HepG2 (cell line): Measurements from ENCODE around the gene COL18A1. TPM values are rescaled to one million over a fixed set of nuclear protein-coding genes. Genes with fewer than 3 reads are reported as not detected.
A peak's percentile ranks its signal among the peaks of the same experiment; 100 is the strongest.

Source experiments
- CENPX ChIP-seq: sonication (generic); formaldehyde crosslinking; IDR thresholded peaks from 2 replicates; pipeline ENCODE4 v1.9.0; 2021; ENCODE audit warnings: mild to moderate bottlenecking, missing genetic modification reagents, moderate library complexity
- HOXA3 ChIP-seq: sonication (generic); formaldehyde crosslinking; IDR thresholded peaks from 2 replicates; pipeline ENCODE4 v1.5.0; 2020; ENCODE audit warnings: missing genetic modification reagents
- MIER2 ChIP-seq: IDR thresholded peaks from 2 replicates; pipeline ENCODE4 v1.6.1; 2016; ENCODE audit warnings: missing biosample characterization, missing genetic modification reagents
- PATZ1 ChIP-seq: sonication (generic); formaldehyde crosslinking; IDR thresholded peaks from 2 replicates; pipeline ENCODE4 v1.4.0; 2020; ENCODE audit warnings: missing genetic modification reagents
- SNRNP70 ChIP-seq: fragments of 200-400 bp; formaldehyde crosslinking; IDR thresholded peaks from 2 replicates; pipeline ENCODE4 v1.6.1; 2017; ENCODE audit warnings: mild to moderate bottlenecking, low read depth, low read length, moderate library complexity
- UBTF ChIP-seq: sonication (generic); formaldehyde crosslinking; IDR thresholded peaks from 2 replicates; pipeline ENCODE4 v1.4.0; 2020; ENCODE audit warnings: mild to moderate bottlenecking, missing genetic modification reagents
- YEATS4 ChIP-seq: sonication (generic); formaldehyde crosslinking; IDR thresholded peaks from 2 replicates; pipeline ENCODE4 v1.4.0; 2020; ENCODE audit warnings: missing genetic modification reagents, borderline replicate concordance
- ZBTB37 ChIP-seq: sonication (generic); formaldehyde crosslinking; IDR thresholded peaks from 2 replicates; pipeline ENCODE4 v1.4.0; 2020; ENCODE audit warnings: mild to moderate bottlenecking, missing genetic modification reagents
- ZBTB42 ChIP-seq: sonication (generic); formaldehyde crosslinking; IDR thresholded peaks from 2 replicates; pipeline ENCODE4 v1.5.0; 2020; ENCODE audit warnings: mild to moderate bottlenecking, missing genetic modification reagents
- ZNF20 ChIP-seq: sonication (generic); formaldehyde crosslinking; IDR thresholded peaks from 2 replicates; pipeline ENCODE4 v1.4.0; 2020; ENCODE audit warnings: mild to moderate bottlenecking, moderate library complexity, missing genetic modification reagents
- ZNF414 ChIP-seq: sonication (generic); formaldehyde crosslinking; IDR thresholded peaks from 2 replicates; pipeline ENCODE4 v1.5.0; 2020; ENCODE audit warnings: missing genetic modification reagents
- ZNF577 ChIP-seq: sonication (generic); formaldehyde crosslinking; IDR thresholded peaks from 2 replicates; pipeline ENCODE4 v1.4.0; 2020; ENCODE audit warnings: mild to moderate bottlenecking, low read depth, missing genetic modification reagents, borderline replicate concordance
- ZNF678 ChIP-seq: sonication (generic); formaldehyde crosslinking; IDR thresholded peaks from 2 replicates; pipeline ENCODE4 v1.4.0; 2020; ENCODE audit warnings: mild to moderate bottlenecking, missing genetic modification reagents
- ZNF841 ChIP-seq: sonication (generic); formaldehyde crosslinking; IDR thresholded peaks from 2 replicates; pipeline ENCODE4 v1.8.1; 2023; ENCODE audit warnings: missing genetic modification reagents, borderline replicate concordance
- polyA plus RNA-seq, 8 experiments: library from polyadenylated mRNA; depleted of rRNA in 3 of 8; stranded (reverse) in 7 of 8; unstranded in 1 of 8; fragments of >200 nt; fragmentation: Illumina TruSeq in 4 of 8; extraction: Trizol in 4 of 8; gene quantifications; 2 replicates each; pipeline versions ENCODE4 v1.2.1 to v1.2.3, GENCODE V29; 2011 to 2016; ENCODE audit warnings: low read depth in 4 of 8, missing spikeins in 1 of 8, mixed read lengths in 1 of 8; ENCODE audit not compliant: insufficient read depth in 1 of 8
- total RNA-seq, 5 experiments: library from RNA; depleted of rRNA; stranded (reverse); fragments of >200 nt; fragmentation: Illumina TruSeq; extraction: Trizol; gene quantifications; 2 replicates each; pipeline ENCODE4 v1.2.3, GENCODE V29; 2016; ENCODE audit warnings: low read depth in 1 of 5
- TF ChIP-seq, protein P1 (sequence below): sonication (generic); formaldehyde crosslinking; IDR thresholded peaks from 2 replicates; pipeline ENCODE4 v1.4.0; 2020; ENCODE audit warnings: missing genetic modification reagents, borderline replicate concordance
- TF ChIP-seq, protein P2 (sequence below): sonication (generic); formaldehyde crosslinking; IDR thresholded peaks from 2 replicates; pipeline ENCODE4 v1.4.0; 2020; ENCODE audit warnings: low read depth, mild to moderate bottlenecking, missing genetic modification reagents

The COL18A1 gene
- total and polyA plus RNA-seq, 2 of the 13 experiments (the other 11 are each of a cell fraction or from before 2014, with no cell fraction given) = 79.0 to 102 TPM

GRCh38 chr21:45448810-45449657 lies 44.1 kb downstream of the COL18A1 start (continued):
- peak; percentile 85 for TF ChIP-seq ZBTB37 (CRISPR knock-in tag)
- TF ChIP-seq UBTF (CRISPR knock-in tag) = peak; percentile 91
- no peak for TF ChIP-seq ZNF414
- no peak for TF ChIP-seq SNRNP70
- peak; percentile 79 for TF ChIP-seq YEATS4 (CRISPR knock-in tag)
- no peak for TF ChIP-seq ZNF20 (CRISPR knock-in tag)
- peak; percentile 48 for TF ChIP-seq HOXA3 (CRISPR knock-in tag)
- 0 out of 2 replicates have a peak, but pooled peaks have one; percentile 41 for TF ChIP-seq ZBTB42 (CRISPR knock-in tag)
- TF ChIP-seq ZNF678 (CRISPR knock-in tag) = no peak
- TF ChIP-seq, protein P1, sequence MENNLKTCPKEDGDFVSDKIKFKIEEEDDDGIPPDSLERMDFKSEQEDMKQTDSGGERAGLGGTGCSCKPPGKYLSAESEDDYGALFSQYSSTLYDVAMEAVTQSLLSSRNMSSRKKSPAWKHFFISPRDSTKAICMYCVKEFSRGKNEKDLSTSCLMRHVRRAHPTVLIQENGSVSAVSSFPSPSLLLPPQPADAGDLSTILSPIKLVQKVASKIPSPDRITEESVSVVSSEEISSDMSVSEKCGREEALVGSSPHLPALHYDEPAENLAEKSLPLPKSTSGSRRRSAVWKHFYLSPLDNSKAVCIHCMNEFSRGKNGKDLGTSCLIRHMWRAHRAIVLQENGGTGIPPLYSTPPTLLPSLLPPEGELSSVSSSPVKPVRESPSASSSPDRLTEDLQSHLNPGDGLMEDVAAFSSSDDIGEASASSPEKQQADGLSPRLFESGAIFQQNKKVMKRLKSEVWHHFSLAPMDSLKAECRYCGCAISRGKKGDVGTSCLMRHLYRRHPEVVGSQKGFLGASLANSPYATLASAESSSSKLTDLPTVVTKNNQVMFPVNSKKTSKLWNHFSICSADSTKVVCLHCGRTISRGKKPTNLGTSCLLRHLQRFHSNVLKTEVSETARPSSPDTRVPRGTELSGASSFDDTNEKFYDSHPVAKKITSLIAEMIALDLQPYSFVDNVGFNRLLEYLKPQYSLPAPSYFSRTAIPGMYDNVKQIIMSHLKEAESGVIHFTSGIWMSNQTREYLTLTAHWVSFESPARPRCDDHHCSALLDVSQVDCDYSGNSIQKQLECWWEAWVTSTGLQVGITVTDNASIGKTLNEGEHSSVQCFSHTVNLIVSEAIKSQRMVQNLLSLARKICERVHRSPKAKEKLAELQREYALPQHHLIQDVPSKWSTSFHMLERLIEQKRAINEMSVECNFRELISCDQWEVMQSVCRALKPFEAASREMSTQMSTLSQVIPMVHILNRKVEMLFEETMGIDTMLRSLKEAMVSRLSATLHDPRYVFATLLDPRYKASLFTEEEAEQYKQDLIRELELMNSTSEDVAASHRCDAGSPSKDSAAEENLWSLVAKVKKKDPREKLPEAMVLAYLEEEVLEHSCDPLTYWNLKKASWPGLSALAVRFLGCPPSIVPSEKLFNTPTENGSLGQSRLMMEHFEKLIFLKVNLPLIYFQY (CRISPR knock-in tag) = 0 out of 2 replicates have a peak, but pooled peaks have one; percentile 18
- TF ChIP-seq MIER2 = peak; percentile 23; the same call in 1 of the 2 replicates
- no peak for TF ChIP-seq ZNF841 (CRISPR knock-in tag)
- TF ChIP-seq ZNF577 (CRISPR knock-in tag) = no peak
- TF ChIP-seq CENPX = no peak
- TF ChIP-seq PATZ1 (CRISPR knock-in tag) = peak; percentile 96
- TF ChIP-seq, protein P2, sequence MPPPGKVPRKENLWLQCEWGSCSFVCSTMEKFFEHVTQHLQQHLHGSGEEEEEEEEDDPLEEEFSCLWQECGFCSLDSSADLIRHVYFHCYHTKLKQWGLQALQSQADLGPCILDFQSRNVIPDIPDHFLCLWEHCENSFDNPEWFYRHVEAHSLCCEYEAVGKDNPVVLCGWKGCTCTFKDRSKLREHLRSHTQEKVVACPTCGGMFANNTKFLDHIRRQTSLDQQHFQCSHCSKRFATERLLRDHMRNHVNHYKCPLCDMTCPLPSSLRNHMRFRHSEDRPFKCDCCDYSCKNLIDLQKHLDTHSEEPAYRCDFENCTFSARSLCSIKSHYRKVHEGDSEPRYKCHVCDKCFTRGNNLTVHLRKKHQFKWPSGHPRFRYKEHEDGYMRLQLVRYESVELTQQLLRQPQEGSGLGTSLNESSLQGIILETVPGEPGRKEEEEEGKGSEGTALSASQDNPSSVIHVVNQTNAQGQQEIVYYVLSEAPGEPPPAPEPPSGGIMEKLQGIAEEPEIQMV (CRISPR knock-in tag) = no peak
